Activated CD8-positive, alpha-beta memory T cell treated with anti-CD3 and anti-CD28 coated beads for 4 hours (primary cell): Measurements from ENCODE around the gene C12orf75.

Experiments
- DNase-seq, 2 donors: peaks; one replicate each; pipeline ENCODE4 v3.0.0-alpha.2; 2020; ENCODE audit warnings: low read depth in 2 of 2

C12orf75 gene

DNA sequence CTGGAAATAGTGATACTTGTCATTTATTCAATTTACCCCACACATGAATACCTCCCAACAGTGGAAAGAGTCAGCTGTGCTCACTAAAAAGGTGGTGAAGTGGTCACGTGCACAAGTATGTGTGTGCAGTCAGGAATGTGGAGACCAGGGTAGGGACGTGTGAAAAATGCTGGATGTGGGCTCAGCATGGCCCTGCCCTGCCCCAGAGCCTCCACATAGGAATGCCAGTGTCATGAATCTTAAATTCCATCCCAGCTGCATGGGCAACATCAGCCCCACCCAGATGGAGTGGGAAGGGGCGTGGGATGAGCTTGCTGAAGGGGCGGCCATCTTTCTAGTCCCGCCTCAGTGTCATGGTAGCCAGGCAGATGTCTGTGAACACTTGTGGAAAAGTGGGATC, 87.7 kb downstream of the C12orf75 start:
- no peak for DNase-seq

DNA sequence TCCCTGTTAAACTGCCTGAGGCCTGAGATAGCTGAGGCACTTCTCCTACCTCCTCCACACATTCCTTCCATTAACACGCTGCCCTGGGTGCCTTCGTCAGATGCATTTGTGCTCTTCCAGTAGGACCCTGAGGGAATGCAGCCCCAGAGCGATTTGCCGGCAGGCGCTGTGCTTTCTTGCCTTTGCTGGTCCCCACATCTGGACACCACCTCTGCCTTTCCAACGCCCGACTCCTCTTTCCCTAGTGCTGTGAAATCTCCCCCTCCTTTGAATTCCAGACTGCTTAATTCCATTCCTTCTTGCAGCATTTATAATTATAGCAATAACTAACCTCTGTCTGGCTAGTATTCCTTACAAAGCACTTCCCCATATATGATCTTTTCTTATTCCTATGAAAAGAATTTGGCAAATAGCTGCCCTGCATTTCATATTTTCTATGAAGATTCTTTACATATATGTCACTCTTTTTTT, 88.4 kb downstream of the C12orf75 start:
- DNase-seq = no peak

DNA sequence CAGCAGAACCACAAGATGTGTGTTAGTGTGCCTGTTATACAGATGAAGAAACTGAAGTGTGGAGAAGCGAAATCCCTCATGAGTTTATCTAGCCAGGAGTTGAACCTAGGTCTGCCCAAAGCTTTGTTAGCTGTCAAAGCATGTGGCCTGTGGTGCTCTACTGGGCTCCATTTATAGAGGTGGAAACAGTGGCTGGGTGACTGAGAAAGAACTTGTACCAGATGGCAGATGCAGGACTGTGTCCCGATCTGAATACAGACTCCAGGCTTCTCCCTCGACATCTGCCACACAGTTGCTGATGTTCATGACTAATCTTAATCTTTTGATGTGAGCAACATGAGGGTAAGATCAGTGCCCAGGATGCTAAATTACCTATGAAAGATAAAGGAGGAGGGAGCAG, 89.1 kb downstream of the C12orf75 start:
- DNase-seq = no peak

DNA sequence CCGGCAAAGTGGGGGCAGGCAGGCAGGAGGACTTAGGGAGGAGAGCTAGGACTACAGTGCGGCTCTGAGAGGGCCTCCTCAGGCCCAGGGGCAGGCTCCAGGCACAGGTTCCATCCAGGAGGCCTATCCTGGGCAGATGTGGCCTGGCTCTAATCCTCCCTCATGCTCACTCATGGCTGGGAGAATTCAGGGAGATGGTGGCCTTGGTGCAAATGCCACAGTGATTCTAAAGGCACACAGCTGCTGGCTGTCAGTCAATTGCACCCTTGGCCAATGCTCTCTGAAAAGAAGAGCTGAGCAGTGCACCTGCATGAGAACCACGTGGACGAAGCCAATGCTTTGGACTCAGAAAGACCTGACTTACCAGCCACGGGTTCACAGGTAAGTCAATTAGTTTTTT, 89.6 kb downstream of the C12orf75 start:
- DNase-seq = no peak

DNA sequence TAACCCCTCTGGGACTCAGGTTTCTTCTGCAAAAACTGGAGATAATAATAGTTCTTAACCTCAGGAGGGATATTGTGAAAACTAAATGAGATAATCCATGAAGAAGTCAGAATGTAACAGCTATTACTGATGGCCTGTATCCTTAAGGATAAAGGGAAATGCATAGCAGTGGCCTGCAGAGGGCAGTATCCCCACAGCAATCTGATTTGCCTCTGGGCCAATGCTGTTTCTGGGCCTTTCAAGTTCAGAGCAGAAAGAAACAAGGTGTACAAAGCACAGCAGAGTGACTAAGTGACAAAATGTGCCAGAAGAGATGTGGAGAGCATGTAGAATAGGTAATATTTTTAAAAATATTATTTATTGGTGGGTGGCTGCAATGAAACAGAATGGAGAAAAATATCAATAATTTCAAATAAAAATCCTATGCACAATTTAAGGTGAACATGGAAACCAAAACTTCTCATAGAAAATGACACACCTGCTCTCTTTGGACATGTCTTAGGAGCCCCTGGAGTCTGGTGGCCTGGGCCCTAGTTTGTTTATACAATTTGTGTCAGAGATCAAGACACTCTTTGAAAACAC, 90.3 kb downstream of the C12orf75 start:
- DNase-seq = peak; percentile 11 to 14
